GM12872 (cell line): ENCODE data around the gene CD8A.
A peak's percentile ranks its signal among the peaks of the same experiment; 100 is the strongest.

Experiments used
- CTCF ChIP-seq: IDR thresholded peaks from 3 replicates; pipeline ENCODE4 v1.5.1; 2011; ENCODE audit warnings: low read depth, mild to moderate bottlenecking, low read length, moderate library complexity; ENCODE audit not compliant: insufficient read depth

CD8A gene

DNA sequence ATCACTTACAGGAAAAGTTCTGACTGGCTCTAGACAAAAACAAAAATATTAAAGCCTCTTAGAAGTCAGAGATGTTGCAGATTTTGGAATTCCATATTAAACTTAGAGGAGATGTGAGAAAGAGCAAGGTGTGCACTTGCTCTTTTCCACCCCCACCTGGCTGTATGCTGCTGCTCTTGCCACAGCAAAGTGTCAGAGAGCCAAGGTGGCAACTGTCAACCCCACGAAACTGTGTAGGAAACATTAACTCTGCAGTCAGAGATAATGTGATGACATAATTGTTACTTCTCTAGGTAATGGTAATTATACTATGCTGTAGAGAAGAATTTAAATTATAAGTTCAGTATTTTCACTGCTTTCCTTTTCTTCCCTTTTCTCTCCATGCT lies 25.4 kb downstream of the CD8A start:
- TF ChIP-seq CTCF, result no peak

DNA sequence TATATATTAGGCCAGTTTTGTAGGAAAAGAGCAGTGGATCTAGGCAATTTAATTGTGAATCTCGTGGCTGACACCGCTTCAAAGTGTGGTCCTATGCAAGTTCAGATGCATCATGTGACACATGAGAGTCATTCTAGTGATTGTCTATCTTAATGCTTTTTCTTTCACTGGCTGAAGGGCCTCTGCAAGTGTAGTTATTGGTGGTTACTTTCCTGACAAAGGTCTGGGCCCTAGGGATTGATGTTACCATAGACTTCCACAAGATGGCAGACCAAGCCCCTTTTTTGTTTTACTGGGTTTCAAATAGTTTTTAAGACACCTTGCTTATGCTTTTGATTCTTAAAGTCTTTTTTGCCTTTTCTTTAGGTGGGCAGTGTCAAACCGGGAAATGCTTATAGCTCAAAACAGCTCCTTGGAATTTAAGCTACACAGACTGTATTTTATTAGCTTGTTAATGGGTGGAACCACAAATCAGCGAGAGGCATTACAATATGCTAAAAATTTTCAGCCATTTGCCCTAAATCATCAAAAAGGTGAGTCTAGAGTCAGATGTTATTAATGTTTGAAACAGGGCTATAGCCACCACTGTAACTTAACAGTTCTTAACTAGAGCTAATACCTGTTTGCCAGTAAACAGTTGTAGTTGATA lies 25.9 kb downstream of the CD8A start:
- peak; percentile 68 for TF ChIP-seq CTCF

GRCh38 chr2:86760371-86760770 lies 30.3 kb downstream of the CD8A start:
- no peak for TF ChIP-seq CTCF

DNA sequence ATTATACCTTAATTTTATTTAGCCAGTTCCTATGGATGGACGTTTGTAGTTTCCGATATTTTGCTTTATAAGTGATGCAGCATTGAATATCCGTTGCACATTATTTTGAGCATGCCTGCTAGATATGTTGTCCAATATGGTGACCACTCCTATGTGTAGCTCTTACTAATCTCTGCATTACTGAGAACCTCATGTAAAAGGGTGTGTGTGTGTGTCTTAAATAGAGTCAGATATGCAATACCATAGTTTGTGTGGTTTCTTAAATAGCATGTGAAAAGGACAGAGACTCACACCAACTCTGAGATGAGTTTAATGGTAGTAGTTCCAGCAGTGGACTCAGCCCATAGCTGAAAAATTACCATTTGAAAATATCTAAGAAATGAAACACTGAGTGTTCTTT lies 32.3 kb downstream of the CD8A start:
- TF ChIP-seq CTCF, result no peak

DNA sequence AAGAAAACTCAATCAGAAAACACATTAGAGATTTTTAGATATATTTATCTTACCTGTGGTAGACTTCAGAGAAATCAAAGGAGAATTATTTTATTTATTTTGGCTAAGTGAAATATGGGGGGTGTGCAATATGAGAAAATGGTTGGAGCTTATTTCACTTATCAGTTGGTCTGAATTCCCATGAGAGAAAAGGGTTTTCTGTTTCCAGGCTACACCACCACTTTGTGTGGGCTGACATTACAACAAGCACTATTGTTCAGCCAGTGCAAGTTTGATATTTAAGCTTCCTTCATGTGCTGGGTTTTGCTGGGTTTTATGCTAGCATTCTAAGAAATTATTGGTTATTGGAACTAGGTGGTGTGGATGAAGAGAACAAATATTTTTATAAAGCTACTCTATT lies 37.1 kb downstream of the CD8A start:
- TF ChIP-seq CTCF, result no peak

GRCh38 chr2:86752934-86753333 lies 37.8 kb downstream of the CD8A start:
- TF ChIP-seq CTCF, result no peak

GRCh38 chr2:86751778-86752177 lies 38.9 kb downstream of the CD8A start:
- no peak for TF ChIP-seq CTCF
